ENCODE measurements around the gene AIG1. TPM values are rescaled to one million over a fixed set of nuclear protein-coding genes. Genes with fewer than 3 reads are reported as not detected.

Gene AIG1
- total RNA-seq, 2 experiments from 2014 or later: 7.4 to 8.4 TPM

GRCh38 chr6:143288923-143289322, 228.2 kb downstream of the AIG1 start:
- Mint-ChIP-seq H3K9me3 (no peaks in the 10 kb centered on the region), H3K4me3 (no peak overlapping the region), H3K4me1 (ENCODE audit: low read depth) (no peaks in the 10 kb centered on the region), H3K36me3 (ENCODE audit: low read depth) (no peaks in the 10 kb centered on the region), H3K27me3 (no peaks in the 10 kb centered on the region), H3K27ac (no peak overlapping the region)
- DNase-seq (no peak), ATAC-seq (ENCODE audit: poor library complexity) (no peak)
- CTCF ChIA-PET: no interaction called here
- POLR2A ChIA-PET: no interaction called here
- Histone ChIP-seq H3K36me3 (ENCODE audit: insufficient read depth, low read length) (no peaks in the 10 kb centered on the region), H3K9me3 (ENCODE audit: control insufficient read depth in 1 of 2, insufficient read depth in 1 of 2, low read length in 2 of 2) (no peaks in the 10 kb centered on the region), H3K4me1 (ENCODE audit: insufficient read depth, low read length) (no peaks in the 10 kb centered on the region), H3K27ac (ENCODE audit: low read depth in 1 of 2, low read length in 2 of 2) (no peak overlapping the region), H3K27me3 (ENCODE audit: control insufficient read depth in 1 of 2, insufficient read depth in 2 of 2, low read length in 2 of 2) (no peaks in the 10 kb centered on the region), H3K4me3 (ENCODE audit: low read length) (no peak overlapping the region)
- TF ChIP-seq, protein P1, sequence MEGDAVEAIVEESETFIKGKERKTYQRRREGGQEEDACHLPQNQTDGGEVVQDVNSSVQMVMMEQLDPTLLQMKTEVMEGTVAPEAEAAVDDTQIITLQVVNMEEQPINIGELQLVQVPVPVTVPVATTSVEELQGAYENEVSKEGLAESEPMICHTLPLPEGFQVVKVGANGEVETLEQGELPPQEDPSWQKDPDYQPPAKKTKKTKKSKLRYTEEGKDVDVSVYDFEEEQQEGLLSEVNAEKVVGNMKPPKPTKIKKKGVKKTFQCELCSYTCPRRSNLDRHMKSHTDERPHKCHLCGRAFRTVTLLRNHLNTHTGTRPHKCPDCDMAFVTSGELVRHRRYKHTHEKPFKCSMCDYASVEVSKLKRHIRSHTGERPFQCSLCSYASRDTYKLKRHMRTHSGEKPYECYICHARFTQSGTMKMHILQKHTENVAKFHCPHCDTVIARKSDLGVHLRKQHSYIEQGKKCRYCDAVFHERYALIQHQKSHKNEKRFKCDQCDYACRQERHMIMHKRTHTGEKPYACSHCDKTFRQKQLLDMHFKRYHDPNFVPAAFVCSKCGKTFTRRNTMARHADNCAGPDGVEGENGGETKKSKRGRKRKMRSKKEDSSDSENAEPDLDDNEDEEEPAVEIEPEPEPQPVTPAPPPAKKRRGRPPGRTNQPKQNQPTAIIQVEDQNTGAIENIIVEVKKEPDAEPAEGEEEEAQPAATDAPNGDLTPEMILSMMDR (IDR thresholded peaks at IDR 0.05): no peak
- intact Hi-C loops (cut with DNase I, micrococcal nuclease): loop anchor here in 1 of 2 experiments (10.0 kb wide), 1 partner anchor 814 kb away; no protein-coding TSS in a partner anchor

- DNase-seq (no peak), ATAC-seq (ENCODE audit: poor library complexity) (no peak)
- no peak overlapping the region for H3K4me3 Mint-ChIP-seq
- no peaks in the 10 kb centered on the region for H3K4me1 ChIP-seq (ENCODE audit: insufficient read depth, low read length)
- no peak overlapping the region for H3K4me3 ChIP-seq (ENCODE audit: low read length)
- no peaks in the 10 kb centered on the region for H3K27me3 Mint-ChIP-seq
- TF ChIP-seq, protein P1 (IDR thresholded peaks at IDR 0.05): no peak
- CTCF ChIA-PET: no interaction called here
- no peaks in the 10 kb centered on the region for H3K9me3 Mint-ChIP-seq
- H3K27me3 ChIP-seq (ENCODE audit: control insufficient read depth in 1 of 2, insufficient read depth in 2 of 2, low read length in 2 of 2): no peaks in the 10 kb centered on the region
- no peaks in the 10 kb centered on the region for H3K4me1 Mint-ChIP-seq (ENCODE audit: low read depth)
- intact Hi-C loops (cut with DNase I, micrococcal nuclease): no loop called here
- no peaks in the 10 kb centered on the region for H3K9me3 ChIP-seq (ENCODE audit: control insufficient read depth in 1 of 2, insufficient read depth in 1 of 2, low read length in 2 of 2)
- no peaks in the 10 kb centered on the region for H3K36me3 ChIP-seq (ENCODE audit: insufficient read depth, low read length)
- no peak overlapping the region for H3K27ac ChIP-seq (ENCODE audit: low read depth in 1 of 2, low read length in 2 of 2)
- H3K27ac Mint-ChIP-seq: no peak overlapping the region
- POLR2A ChIA-PET: no interaction called here
- no peaks in the 10 kb centered on the region for H3K36me3 Mint-ChIP-seq (ENCODE audit: low read depth)
Observed at GRCh38 chr6:143290206-143290605, 229.5 kb downstream of the AIG1 start.

GRCh38 chr6:143293523-143293922, 232.8 kb downstream of the AIG1 start:
- no peak overlapping the region for H3K27ac Mint-ChIP-seq
- H3K27me3 Mint-ChIP-seq: no peaks in the 10 kb centered on the region

More at GRCh38 chr6:143293523-143293922, 232.8 kb downstream of the AIG1 start:
- H3K4me1 Mint-ChIP-seq (ENCODE audit: low read depth): no peaks in the 10 kb centered on the region
- Histone ChIP-seq H3K9me3 (ENCODE audit: control insufficient read depth in 1 of 2, insufficient read depth in 1 of 2, low read length in 2 of 2) (no peaks in the 10 kb centered on the region), H3K4me1 (ENCODE audit: insufficient read depth, low read length) (no peaks in the 10 kb centered on the region), H3K27ac (ENCODE audit: low read depth in 1 of 2, low read length in 2 of 2) (no peak overlapping the region), H3K4me3 (ENCODE audit: low read length) (no peak overlapping the region), H3K36me3 (ENCODE audit: insufficient read depth, low read length) (no peaks in the 10 kb centered on the region), H3K27me3 (ENCODE audit: control insufficient read depth in 1 of 2, insufficient read depth in 2 of 2, low read length in 2 of 2) (no peaks in the 10 kb centered on the region)
- intact Hi-C loops (cut with DNase I, micrococcal nuclease): no loop called here
- ATAC-seq (ENCODE audit: poor library complexity): no peak
- H3K4me3 Mint-ChIP-seq: no peak overlapping the region
- no peak for DNase-seq
- POLR2A ChIA-PET: no interaction called here
- no peaks in the 10 kb centered on the region for H3K9me3 Mint-ChIP-seq
- CTCF ChIA-PET: no interaction called here
- TF ChIP-seq, protein P1 (IDR thresholded peaks at IDR 0.05): no peak
- H3K36me3 Mint-ChIP-seq (ENCODE audit: low read depth): no peaks in the 10 kb centered on the region
